ENCODE measurements around the gene PCDH12. TPM values are rescaled to one million over a fixed set of nuclear protein-coding genes. Genes with fewer than 3 reads are reported as not detected.

PCDH12 gene
- total RNA-seq, 1 donor from 2014 or later: 3.2 TPM

DNA sequence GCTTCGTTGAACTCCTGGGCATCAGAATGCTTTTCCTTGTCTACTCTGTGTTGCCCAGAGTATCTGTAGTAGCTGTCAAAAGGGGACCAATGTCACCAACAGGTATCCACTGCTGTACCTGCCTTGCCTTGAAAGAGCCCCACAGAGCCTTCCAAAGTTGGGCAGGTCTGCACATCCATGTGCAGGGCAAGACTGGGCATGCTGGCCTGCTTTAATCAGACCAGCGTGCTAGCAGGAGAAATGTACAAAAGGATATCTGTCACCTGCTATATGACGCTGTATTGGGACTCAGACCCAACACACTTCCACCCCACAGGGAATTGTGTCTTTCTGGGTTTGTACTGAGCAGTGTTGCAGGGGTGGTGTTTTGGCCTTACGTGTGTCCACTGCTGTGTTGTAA, 22.5 kb downstream of the PCDH12 start:
- no peak overlapping the region for H3K4me3 ChIP-seq
- H3K4me1 ChIP-seq: peaks cover 5% of the 10 kb centered on the region
- H3K9me3 ChIP-seq: no peaks in the 10 kb centered on the region
- H3K27me3 ChIP-seq: no peaks in the 10 kb centered on the region
- H3K27ac ChIP-seq: no peak overlapping the region
- DNase-seq (ENCODE audit: extremely low spot score in 2 of 2): no peak
- intact Hi-C loops (cut with DNase I): no loop called here
- TF ChIP-seq POLR2A (IDR thresholded peaks at IDR 0.05): no peak
- TF ChIP-seq POLR2AphosphoS5 (IDR thresholded peaks at IDR 0.05; ENCODE audit: insufficient read depth in 1 of 2, low read depth in 1 of 2): no peak
- TF ChIP-seq, protein P1, sequence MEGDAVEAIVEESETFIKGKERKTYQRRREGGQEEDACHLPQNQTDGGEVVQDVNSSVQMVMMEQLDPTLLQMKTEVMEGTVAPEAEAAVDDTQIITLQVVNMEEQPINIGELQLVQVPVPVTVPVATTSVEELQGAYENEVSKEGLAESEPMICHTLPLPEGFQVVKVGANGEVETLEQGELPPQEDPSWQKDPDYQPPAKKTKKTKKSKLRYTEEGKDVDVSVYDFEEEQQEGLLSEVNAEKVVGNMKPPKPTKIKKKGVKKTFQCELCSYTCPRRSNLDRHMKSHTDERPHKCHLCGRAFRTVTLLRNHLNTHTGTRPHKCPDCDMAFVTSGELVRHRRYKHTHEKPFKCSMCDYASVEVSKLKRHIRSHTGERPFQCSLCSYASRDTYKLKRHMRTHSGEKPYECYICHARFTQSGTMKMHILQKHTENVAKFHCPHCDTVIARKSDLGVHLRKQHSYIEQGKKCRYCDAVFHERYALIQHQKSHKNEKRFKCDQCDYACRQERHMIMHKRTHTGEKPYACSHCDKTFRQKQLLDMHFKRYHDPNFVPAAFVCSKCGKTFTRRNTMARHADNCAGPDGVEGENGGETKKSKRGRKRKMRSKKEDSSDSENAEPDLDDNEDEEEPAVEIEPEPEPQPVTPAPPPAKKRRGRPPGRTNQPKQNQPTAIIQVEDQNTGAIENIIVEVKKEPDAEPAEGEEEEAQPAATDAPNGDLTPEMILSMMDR (IDR thresholded peaks at IDR 0.05): no peak
- H3K36me3 ChIP-seq: peaks cover 0 to 68% of the 10 kb centered on the region in 2 donors

DNA sequence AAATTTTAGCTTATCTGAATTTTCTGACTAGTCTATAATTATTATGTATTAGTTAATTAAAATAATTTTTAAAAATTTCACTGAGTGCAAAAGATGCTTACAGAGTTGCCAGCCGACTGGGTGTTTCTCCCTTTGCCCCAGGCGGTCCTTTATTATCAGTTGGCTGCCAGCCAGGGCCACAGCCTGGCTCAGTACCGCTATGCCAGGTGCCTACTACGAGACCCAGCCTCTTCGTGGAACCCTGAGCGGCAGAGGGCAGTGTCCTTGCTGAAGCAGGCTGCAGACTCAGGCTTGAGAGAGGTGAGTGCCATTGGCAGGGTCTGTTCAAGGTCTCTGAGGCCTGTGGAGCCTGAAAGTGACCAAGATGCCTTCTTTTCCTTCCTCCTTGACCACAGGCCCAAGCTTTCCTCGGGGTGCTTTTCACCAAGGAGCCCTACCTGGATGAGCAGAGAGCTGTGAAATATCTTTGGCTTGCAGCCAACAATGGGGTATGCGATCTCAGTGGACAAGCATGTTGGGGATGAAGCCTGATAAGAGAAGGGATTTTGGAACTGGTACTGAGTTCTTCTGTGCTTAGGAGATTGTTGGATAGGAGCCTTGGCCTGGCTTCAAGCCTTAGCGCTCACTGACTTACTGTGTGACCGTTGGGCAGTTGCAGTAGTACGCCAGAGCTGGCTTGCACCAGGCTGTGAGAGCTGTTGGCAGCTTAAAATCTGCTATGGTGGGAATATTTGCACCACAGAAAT, 23.7 kb downstream of the PCDH12 start:
- Histone ChIP-seq H3K4me1 (peaks cover 5% of the 10 kb centered on the region), H3K36me3 (peaks cover 0 to 81% of the 10 kb centered on the region in 2 donors), H3K27ac (no peak overlapping the region), H3K27me3 (no peaks in the 10 kb centered on the region), H3K9me3 (no peaks in the 10 kb centered on the region), H3K4me3 (no peak overlapping the region)
- DNase-seq (ENCODE audit: extremely low spot score in 2 of 2): no peak
- TF ChIP-seq POLR2AphosphoS5 (IDR thresholded peaks at IDR 0.05; ENCODE audit: insufficient read depth in 1 of 2, low read depth in 1 of 2) (no peak), POLR2A (IDR thresholded peaks at IDR 0.05) (no peak)
- TF ChIP-seq, protein P1 (IDR thresholded peaks at IDR 0.05): no peak
- intact Hi-C loops (cut with DNase I): no loop called here

DNA sequence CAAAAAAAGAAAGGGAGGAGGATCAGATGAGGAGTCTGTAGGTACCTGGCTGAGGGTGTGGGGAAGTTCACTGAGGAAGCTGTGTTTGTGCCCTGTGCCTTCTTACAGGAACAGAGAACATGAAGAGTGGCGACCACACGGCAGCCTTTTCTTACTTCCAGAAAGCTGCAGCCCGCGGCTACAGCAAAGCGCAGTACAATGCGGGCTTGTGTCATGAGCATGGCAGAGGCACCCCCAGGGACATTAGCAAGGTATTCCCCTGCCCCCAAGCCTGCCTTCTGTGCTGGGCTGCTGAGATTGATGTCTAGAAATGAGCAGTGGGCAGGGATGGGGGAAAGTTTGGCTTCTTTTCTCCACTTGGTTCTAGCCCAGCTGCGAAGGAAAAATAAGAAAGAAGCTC, 24.9 kb downstream of the PCDH12 start:
- no peak for TF ChIP-seq POLR2A (IDR thresholded peaks at IDR 0.05)
- TF ChIP-seq, protein P1 (IDR thresholded peaks at IDR 0.05): no peak
- TF ChIP-seq POLR2AphosphoS5 (IDR thresholded peaks at IDR 0.05; ENCODE audit: insufficient read depth in 1 of 2, low read depth in 1 of 2): no peak
- no peak for DNase-seq (ENCODE audit: extremely low spot score in 2 of 2)
- Histone ChIP-seq H3K27me3 (no peaks in the 10 kb centered on the region), H3K36me3 (peaks cover 0 to 82% of the 10 kb centered on the region in 2 donors), H3K9me3 (no peaks in the 10 kb centered on the region), H3K27ac (no peak overlapping the region), H3K4me3 (no peak overlapping the region), H3K4me1 (peaks cover 5% of the 10 kb centered on the region)
- intact Hi-C loops (cut with DNase I): no loop called here

DNA sequence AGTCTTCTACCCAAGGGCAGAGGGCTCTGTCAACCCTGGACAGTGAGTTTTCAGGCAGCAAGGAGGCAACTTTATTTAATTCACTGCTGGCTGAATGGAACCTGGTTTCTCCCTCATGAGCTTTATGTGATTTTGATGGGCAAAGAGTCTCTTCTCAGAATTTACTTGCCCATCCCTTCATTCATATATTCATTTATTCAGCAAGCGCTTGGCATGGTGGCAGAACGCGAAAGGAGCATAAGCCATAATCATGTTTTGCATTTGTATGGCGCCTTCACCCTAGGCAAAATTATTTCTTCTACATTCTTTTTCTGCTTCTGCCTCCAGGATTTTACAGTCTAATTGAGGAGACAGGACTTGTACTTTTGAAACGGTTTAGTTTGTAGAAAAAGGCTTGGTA, 26.3 kb downstream of the PCDH12 start:
- no peaks in the 10 kb centered on the region for H3K27me3 ChIP-seq
- intact Hi-C loops (cut with DNase I): no loop called here
- H3K36me3 ChIP-seq: peaks cover 0 to 83% of the 10 kb centered on the region in 2 donors
- TF ChIP-seq POLR2AphosphoS5 (IDR thresholded peaks at IDR 0.05; ENCODE audit: insufficient read depth in 1 of 2, low read depth in 1 of 2) (no peak), POLR2A (IDR thresholded peaks at IDR 0.05) (no peak)
- TF ChIP-seq, protein P1 (IDR thresholded peaks at IDR 0.05): no peak
- no peak for DNase-seq (ENCODE audit: extremely low spot score in 2 of 2)
- no peaks in the 10 kb centered on the region for H3K9me3 ChIP-seq
- peaks cover 6% of the 10 kb centered on the region for H3K4me1 ChIP-seq
- no peak overlapping the region for H3K27ac ChIP-seq
- no peak overlapping the region for H3K4me3 ChIP-seq

DNA sequence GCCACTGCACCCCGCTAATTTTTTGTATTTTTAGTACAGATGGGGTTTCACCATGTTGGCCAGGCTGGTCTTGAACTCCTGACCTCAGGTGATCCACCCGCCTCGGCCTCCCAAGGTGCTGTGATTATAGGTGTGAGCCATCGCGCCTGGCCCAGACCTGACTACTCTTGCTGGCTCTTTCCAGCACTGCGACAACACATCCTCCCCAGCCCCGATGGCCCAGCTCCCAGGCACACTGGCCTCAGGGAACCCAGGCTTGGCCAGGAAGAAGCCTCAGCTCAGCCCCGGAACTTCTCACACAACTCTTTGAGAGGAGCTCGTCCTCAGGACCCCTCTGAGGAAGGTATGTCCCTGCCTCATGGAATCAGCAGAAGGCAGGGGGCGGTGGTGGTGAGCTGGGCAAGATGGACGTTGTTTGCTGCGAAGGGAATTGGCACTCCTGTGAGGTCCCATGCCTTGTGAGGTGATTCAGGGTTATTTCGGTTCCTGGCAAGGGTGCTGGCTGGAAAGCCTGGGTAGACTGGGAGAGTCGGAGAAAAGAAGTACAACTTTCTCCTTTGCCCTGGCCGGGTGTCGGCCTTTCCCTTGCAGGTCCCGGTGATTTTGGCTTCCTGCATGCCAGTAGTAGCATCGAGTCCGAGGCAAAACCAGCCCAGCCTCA, 28.5 kb downstream of the PCDH12 start:
- TF ChIP-seq, protein P1 (IDR thresholded peaks at IDR 0.05): no peak
- TF ChIP-seq POLR2AphosphoS5 (IDR thresholded peaks at IDR 0.05; ENCODE audit: insufficient read depth in 1 of 2, low read depth in 1 of 2) (no peak), POLR2A (IDR thresholded peaks at IDR 0.05) (no peak)
- no peaks in the 10 kb centered on the region for H3K27me3 ChIP-seq
- H3K4me1 ChIP-seq: peaks cover 15% of the 10 kb centered on the region
- H3K9me3 ChIP-seq: no peaks in the 10 kb centered on the region
- intact Hi-C loops (cut with DNase I): no loop called here
- H3K4me3 ChIP-seq: no peak overlapping the region
- H3K27ac ChIP-seq: no peak overlapping the region
- H3K36me3 ChIP-seq: peaks cover 0 to 76% of the 10 kb centered on the region in 2 donors
- DNase-seq (ENCODE audit: extremely low spot score in 2 of 2): no peak

All from vagina (tissue), 2 donors.